ENCODE data around the gene RBMY1D.

GRCh38 chrY:21836343-21836742, 58.0 kb downstream of the RBMY1D start:
- TF ChIP-seq CTCF (IDR thresholded peaks at IDR 0.05) (no peak), ZFX (IDR thresholded peaks at IDR 0.05; ENCODE audit: borderline replicate concordance) (no peak)
